GM21515 (cell line): ENCODE measurements around the gene PDGFRB.

Source experiments
- ATAC-seq: cut with Tn5 transposase; IDR thresholded peaks from one replicate; pipeline ENCODE4 v1.9.1; 2021; ENCODE audit not compliant: unreplicated experiment

PDGFRB gene

DNA sequence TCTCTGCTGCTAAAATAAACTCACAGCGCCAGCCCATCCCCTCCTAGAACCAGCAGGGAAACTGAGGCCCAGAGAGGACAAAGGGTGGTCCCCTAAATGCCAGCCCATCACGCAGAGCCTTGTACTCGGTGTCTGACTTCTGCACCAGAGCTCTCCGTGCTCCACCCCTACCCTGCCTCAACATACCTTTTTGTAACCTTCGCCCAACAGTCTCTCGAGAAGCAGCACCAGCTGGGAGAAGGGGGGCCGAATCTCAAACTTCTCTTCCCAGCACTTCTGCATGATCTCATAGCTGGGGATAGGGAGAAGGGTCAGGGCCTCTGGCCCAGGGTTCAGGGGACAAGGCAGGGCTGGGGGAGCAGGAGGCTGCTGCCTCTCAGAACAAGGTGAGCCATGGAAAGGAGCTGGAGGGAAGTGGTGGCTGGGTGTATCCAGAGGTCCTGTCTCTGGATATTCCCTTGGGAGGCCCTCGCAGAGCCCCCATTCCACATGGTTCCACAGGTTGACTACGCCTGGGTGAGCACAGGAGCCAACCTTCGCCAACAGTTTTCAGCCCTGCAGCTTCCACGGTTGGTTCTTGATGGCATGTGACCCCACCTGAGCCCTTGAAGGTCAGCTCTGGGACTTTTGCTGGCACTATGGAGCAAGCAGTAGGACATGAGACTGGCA, 37.0 kb downstream of the PDGFRB start:
- no peak for ATAC-seq

DNA sequence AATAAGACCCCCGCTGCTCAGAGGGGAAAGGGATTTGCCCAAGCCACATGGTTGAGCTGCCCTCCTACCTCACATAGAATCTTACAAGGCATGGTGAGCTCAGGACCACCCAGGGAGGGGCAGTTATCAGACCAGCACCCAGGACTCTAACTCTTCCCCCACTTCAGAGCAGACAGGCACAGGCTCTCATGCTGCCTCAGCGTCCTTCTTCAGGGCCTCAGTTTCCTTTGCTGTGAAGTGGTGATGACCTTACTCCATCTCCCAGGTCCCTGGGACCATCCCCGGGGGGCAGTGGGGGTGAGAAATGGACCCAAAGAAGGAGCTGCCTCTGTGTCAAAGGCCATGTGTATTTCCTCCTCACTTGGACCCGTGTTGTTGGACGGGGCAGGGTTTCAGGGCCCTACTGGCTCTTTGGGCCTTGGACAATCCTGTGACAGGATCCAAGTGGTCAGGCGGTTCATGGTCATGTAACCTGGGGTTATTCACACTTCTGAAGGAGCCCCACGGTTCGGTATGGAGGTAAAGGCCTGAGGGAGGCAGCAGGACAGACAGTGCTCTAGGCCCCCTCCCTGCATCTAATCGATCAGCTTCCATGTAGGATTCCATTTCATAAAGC, 37.6 kb downstream of the PDGFRB start:
- ATAC-seq, result no peak

DNA sequence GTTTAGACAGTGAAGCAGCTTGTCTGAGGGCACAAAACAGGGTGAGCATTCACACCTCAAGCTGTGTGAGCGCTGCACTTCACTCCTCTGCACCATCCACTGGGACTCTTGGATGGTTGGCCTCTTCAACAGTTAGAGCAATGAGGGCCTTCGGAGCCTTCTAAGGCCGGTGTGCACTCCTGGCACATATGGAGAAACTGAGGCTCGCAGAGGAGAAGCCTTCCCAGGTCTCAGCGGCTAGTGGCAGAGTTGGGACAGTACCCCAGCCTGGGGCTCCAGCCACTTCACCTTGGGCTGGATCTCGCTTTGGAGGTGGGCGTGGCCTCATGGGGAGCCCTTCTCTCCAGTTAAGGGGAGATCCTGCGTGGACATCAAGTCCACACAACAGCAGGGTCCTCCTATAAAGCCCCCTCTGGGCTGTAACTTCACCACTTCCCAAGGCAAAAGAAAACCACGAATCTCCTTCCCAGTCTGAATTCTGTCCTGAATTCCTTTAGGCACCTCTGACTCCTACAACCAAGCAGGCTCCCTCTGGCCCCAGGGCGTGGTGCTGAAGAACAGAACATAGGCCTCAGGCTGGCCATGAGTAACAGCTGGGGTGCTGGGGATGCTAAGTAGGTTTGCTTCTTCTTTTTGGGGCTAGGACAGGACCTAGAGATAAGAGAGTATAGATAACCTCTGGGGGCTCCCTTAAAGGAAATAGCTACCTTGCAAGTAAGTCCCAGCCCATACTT, 38.8 kb downstream of the PDGFRB start:
- ATAC-seq, result no peak

DNA sequence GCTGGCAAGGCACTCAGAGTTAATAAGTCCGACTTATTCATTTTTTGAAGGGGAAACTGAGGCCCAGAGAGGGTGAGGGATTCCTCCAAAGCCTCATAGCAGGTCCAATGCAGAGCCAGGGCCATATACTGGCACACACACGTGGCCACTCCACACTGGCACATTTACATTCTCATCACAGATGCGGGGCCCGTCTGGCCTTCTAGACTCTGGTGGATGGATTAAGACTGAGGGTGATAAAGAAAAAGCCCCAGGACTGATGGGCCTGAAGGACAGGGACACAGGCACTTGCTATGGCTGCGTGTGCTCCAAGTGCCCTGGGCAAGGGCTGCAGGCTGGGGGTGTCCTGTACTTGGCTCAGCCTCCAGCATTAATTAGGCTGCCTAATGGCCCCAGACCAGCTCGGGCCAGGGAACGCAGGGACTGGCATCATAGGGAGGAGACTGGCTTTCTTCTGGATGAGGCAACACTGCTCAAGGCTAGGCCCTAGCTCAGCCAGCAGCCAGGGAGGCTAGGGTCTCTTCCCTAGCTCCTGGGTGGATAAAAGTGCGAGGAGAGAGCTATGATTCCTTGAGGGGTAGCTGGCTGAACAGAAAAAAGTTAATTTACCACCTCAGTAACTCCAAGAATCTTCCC, 40.8 kb downstream of the PDGFRB start:
- no peak for ATAC-seq

DNA sequence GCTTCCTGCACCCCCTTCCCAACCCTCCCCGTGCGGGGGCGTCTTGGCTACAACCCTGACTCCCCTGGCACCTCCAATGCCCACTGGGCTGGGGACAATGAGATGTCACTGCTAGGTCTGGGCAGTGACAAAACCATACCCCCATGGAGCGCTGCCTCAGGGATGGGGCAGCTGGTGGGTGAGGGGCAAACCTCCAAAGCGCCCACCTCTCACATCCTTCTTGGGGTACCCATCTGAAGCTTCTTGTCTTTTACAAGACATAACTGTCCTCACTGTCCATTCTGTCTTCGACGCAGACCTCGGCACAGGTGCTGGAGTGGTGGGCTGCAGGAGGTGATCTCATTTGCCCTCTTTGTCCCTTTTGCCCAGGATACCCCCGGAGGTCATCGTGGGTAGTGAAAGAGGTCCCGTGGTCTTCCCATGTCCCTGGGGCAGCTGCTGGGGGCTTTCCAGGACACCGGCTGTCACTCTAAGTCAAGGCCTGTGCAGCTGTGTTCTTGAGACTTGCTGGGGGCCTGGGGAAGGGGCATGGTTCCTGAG, 41.5 kb downstream of the PDGFRB start:
- ATAC-seq, result no peak

DNA sequence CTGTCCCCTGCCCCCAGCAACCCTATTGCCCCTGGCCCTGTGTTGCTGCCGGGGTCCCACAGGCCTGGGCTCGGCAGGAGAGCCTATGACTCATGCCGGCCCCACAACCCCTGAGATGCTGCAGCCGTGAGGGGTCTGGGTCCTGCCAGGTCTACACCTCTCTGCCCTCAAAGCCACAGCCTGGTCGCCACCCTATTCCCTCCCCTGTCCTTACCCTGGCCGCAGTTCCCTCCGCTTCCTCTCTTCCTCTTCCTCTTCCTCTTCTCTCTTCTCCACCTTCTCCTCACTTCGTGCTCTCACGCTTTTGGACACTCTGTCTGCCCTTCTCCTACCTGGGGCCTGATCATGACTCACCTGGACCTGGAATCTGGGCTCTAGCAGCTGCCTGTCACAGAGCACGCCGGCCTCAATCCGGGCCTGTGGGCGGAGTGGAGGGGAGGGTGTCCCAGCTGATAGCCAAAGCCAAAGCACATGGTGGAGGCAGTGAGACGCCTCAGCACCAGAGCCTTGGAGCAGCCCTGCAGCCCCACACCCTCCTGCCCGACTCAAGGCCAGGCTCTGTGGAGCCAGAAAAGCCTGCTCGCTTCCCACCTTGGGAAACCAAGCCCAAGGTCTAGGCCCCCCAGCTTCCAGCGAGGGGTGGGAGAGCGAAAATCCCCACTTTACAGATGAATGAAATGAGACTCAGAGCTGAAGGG, 42.4 kb downstream of the PDGFRB start:
- no peak for ATAC-seq

DNA sequence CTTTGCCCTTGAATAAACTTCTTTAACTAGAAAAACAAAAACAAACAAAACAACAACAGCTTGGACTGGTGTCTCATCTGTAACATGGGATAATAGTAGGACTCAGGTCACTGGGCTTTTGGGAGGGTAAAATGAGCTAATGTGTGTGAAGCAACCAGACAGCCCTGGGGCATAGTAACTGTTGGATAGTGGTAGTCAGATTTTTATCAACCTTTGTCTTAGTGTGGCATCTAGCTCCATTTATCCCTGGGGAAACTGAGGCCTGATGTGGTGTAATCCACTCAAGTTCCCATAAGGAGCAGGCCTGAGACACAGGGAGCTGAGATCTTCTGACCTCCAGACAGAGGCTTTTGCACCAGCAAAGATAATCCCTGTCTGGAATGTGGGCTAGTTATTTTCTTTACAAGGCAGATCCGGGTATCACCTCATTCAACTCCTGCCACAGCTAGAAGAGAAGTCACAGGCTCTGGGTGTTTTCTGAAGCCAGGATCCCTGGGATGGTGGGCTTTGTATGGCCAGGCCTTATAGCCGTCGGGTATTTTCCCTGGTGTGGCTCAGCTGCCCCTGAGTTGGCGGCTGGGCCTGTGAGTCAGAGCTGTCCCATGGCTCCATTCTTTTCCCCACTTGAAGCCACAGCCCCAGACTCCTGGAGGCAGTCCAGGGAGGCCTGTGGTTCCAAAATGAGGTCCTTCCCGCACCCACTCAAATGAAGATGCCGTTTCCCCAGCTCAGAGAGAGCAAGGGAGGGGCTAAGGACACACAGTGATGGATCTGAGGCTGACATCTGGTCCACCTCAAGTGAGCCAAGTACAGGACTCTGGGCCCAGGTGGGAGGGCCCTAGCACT, 43.2 kb downstream of the PDGFRB start:
- no peak for ATAC-seq

DNA sequence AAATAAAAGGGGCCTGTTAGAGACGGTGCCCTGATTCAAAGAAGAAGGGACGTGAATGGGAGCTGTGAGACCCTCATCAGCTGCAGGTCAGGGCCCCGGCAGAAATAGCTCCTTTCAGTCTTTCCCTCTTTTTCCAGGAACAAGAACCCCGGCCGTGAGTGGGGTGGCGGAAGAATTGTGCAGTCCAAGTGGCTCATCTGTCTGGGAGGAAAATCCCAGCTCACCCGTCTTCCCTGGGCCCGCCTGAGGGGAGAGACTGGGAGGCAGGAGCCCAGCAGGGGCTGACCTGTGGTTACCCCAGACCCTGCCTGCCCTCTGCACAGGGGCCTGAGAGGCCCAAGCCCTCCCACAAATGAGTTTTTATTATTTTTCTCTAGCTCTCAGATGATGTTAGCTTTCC, 44.5 kb downstream of the PDGFRB start:
- ATAC-seq, result no peak

DNA sequence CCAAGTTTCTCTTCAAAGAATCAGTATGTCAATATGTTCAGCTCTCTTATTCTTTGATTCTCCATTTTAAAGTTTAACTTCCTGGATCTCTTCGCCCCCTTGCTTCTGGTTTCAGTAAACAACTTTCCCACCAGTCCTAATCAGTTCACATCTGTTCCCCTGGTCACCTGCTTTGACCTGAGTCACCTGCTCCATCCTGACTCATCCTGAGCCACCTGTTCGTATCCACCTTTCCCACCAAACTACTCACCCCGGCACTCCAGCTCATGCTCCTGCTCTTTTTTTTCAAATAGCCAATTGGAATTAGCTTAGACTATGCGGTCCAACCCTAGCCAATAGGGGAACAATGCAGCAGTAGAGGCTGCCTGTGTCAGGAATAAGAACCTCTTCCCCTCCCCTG, 45.7 kb downstream of the PDGFRB start:
- ATAC-seq, result no peak

DNA sequence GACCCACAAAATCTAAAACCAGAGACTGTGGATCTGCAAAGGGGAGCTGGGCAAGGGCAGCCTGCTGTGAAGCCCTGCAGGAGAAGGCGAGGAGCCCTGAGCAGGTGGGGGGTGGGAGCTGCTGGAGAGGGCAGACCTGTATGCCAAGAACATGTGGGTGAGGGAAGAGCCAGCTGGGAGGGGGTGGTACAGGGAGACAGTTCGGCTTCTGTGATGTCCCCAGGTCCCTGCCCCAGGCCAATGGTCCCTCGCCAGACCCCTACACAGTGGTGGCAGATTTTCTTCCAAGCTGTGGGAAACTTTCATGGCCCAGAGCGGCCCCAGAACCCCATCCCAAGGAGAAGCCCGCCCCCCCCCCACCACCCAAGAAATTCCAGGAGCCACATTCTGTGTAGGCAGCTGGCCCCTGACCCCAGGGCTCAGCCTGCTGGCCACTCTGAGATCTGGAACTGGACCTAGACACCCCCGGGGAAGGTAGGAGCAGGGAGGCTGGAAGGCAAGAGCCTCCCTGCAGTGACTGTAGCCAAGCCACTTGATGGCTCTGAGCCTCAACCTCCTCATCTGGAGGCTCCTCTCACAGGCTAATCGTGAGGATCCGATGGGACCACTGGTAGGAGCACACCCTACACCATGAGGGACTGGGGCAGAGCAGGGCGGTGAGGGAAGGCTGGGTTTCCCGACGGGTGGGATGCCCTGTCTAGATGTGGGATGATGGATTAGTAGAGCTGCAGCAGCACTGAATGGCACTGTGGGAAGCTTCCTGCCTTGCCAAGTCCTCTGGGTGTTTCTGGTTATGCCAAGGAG, 46.7 kb downstream of the PDGFRB start:
- ATAC-seq, result no peak

DNA sequence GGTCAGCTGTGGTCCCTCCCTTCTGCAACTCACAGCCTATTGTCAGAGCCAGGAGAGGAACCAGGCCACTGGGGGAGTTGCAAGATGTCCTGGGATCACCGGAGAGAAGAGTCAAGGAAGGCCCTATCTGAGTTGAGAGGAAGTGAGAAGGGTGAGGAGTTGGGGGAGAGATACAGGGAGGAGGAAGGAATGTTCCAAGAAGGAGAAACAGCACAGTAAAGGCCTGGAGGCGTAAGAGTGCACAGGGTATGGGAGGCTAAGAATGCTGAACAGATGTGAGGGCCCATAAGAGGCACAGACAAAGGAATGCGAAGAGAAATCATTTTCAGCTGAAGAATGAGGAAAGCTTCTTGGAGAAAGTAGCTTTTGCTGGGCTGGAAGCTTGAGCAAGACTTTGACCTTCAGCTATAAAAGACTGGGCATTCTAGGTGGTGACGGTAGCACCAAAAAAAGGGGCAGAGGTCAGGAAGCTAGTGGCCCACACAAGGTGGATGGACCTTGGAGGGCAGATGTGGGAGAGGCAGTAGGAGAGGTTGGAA, 47.7 kb downstream of the PDGFRB start:
- no peak for ATAC-seq

DNA sequence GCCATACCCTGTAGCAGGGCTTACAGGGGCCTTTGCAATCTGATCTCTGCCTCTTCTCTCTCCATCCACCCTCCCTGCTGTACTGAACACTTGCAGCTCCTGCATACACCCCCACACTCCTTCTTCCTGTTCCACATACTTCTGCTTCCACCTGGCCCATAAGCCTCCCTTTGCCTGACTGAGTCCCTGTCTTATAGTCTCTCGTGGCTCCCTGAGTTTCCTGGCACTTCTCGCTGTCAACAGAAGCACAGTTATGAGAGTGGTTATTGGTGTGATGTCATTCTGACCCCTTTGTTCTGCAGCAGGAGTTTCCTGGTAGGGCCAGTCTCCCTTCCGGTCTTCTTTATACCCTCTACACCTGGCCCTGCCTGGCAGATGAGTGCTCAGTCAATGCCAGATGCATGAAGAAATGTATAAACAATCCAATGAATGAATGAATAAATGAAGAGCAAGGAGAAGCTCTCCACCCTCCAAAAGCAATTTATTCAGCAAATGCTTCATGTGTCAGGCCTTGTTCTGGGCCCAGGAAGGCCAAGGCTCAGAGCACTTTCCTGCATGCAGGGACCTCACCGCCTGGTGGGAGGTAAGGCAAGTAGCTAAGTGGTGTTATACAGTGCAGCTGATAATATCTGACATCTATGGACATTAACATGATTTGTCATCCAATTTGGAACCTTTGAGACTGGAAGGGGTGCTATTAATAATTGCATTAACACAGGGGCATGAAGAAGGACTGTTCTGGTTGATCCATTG, 48.8 kb downstream of the PDGFRB start:
- ATAC-seq, result no peak

DNA sequence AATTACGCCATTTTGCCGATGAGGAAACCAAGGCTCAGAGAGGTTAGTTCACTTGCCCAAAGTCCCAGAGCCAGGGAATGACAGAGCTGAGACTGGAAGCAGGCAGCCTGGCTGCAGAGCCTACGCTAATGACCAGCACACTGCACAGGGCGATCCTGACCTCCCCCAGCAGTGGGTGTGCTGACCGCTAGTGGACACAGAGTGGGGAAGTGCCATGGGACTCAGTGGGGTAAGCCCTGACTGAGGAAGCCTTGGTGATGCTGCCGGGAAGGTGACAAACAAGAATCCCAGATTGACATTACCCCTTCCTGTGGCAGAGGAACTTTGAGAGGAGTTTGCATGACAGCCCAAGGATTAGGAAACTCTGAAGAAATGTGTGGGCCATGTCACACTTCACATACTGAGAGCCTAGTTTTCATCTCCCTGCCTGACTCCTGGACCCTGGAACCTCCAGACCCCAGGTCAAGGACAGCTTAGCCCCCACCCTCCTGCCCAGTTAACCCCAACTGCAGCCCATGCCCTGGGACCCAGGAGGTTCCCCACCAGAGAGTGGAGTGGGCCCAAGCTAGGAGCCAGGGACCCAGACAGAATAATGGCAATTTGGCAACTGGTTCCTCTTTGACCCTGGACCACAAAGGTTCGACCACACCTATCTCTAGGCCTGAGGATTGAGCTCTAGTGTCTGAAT, 49.6 kb downstream of the PDGFRB start:
- ATAC-seq, result no peak

DNA sequence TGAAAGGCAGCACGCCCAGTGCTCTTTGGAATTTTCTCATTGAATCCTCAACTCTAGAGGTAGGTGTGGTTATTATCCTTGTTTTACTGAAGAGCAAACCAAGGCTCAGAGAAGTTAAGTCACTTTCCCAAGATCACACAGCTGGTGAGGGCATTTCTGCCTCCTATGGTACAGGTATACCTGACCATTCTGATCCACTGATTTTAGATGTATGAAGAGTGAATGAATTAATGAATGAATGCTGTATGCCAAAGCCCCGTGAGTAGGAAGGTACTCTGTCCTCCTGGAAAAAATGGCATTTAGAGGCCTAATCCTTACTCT, 51.1 kb downstream of the PDGFRB start:
- no peak for ATAC-seq

DNA sequence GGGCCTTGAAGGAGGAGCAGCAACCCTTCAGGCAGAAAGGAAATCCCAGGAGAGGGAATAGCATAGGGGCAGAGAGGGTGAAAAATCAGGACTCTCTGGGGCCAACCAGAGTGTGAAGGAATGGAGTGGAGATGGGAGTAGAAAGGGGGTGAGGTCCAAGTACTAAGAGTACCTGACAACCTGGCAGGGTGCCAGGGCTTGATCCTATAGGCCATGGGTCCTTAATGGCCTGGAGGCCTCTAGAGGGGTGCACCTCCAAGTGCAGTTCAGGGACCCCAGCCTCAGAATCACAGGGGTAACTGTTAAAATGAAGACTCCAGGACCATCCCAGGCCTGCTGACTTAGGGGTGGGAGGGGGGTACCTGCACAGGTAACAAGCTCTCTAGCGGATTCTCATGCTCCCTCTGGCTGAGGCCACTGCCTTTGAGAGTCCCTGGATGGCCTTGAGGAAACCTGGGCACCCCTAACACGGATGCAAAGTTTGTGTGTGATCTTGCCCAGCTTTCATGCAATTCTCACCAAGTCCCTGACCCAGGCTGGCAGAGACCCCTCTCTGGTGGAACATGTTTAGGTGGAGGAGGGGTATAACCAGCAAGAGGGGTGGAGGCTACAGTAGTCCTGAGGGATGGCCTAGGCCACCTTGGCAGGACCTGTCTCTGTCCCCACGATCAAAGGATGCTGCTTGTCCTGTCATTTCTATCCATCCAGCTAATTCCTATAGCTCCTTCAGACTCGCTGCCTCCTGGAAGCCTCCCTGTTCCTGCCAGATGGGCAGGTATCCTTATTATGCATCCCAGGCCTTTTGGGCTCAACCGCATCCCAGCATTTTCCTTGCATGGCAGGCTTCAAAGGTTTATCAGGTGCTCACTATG, 51.7 kb downstream of the PDGFRB start:
- ATAC-seq, result no peak

DNA sequence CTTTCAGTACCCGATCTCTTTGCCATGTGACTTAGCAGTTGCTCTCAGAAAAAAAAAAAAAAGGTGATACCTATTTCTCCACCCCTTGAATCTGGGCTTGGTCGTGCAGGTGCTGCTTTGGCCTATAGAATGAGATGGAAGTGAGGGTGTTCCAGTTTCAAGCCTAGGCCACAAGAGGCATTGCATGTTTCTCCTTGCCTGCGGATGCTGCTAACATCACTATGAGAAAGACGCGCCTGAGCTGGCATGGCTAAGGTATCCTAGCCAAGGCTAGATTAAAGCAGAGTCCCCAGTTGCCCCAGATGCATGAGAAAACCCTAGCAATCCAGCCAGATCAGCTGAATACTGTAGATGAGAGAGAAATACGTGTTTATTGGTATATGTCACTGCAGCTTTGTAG, 54.6 kb downstream of the PDGFRB start:
- ATAC-seq, result no peak

DNA sequence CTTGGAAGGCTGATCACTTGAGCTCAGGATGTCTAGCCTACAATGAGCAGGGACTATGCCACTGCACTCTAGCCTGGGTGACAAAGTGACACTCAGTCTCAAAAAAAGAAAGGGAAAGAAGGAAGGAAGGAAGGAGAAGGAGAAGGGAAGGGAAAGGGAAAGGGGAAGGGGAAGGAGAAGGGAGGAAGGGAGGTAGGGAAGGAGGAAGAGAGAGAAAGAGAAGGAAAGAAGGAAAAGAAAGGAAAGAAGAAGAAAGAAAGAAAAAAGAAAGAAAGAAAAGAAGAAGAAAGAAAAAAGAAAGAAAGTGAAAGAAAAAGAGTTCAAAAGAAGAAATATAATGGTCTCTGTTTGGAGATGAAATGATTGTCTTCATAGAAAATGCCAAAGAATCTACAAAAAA, 58.5 kb downstream of the PDGFRB start:
- ATAC-seq, result no peak
